H1 (cell line): Measurements from ENCODE around the gene SMAGP. TPM values are rescaled to one million over a fixed set of nuclear protein-coding genes. Genes with fewer than 3 reads are reported as not detected.

Experiments used
- CTCF ChIA-PET: fragments of 300-600 bp; sonication (Branson Sonifier 250); formaldehyde crosslinking; loops from one replicate; lab custom pipeline; 2021; ENCODE audit not compliant: partially characterized antibody; lab: Charles Lee
- POLR2A ChIA-PET: fragments of 300-600 bp; sonication (Branson Sonifier 250); formaldehyde crosslinking; loops from one replicate; lab custom pipeline; 2021; ENCODE audit warnings: inconsistent platforms; ENCODE audit not compliant: partially characterized antibody; lab: Charles Lee
- DNase-seq, 2 experiments: peaks; one replicate each; pipeline versions ENCODE4 v3.0.0 to v3.0.0-alpha.2; 2010 to 2022; ENCODE audit warnings: low spot score in 2 of 2, low read depth in 1 of 2, mixed read lengths in 1 of 2
- FAIRE-seq: peaks from 2 replicates; lab custom pipeline; 2011; peaks lifted over from hg19 to GRCh38; lab: Jason Lieb, UNC
- H2AFZ ChIP-seq: 2 replicates; pipeline ENCODE4 v1.8.1; 2012; ENCODE audit warnings: low read length, inconsistent platforms
- H2AK5ac ChIP-seq: 2 replicates; pipeline ENCODE4 v1.6.1; 2013; ENCODE audit warnings: low read depth, low read length
- H2BK120ac ChIP-seq: replicated peaks from 2 replicates; pipeline ENCODE3; 2013; ENCODE audit warnings: low read depth, low read length, inconsistent platforms
- H2BK12ac ChIP-seq: 2 replicates; pipeline ENCODE4 v1.6.1; 2013; ENCODE audit warnings: low read depth, low read length
- H2BK15ac ChIP-seq: 2 replicates; pipeline ENCODE4 v1.6.1; 2013; ENCODE audit warnings: low read length
- H2BK20ac ChIP-seq: 2 replicates; pipeline ENCODE4 v1.6.1; 2013; ENCODE audit warnings: low read length
- H2BK5ac ChIP-seq: 2 replicates; pipeline ENCODE4 v1.6.1; 2013; ENCODE audit warnings: low read depth, low read length
- H3K14ac ChIP-seq: 2 replicates; pipeline ENCODE4 v1.6.1; 2013; ENCODE audit warnings: inconsistent platforms; ENCODE audit not compliant: insufficient read length
- H3K18ac ChIP-seq: 2 replicates; pipeline ENCODE4 v1.6.1; 2013; ENCODE audit warnings: low read length; ENCODE audit errors: extremely low read depth
- H3K23ac ChIP-seq: 2 replicates; pipeline ENCODE4 v1.6.1; 2013; ENCODE audit warnings: inconsistent platforms; ENCODE audit not compliant: insufficient read length
- H3K23me2 ChIP-seq: 2 replicates; pipeline ENCODE4 v1.6.1; 2013; ENCODE audit warnings: low read depth, low read length
- H3K27ac ChIP-seq: 2 replicates; pipeline ENCODE4 v1.6.1; 2011; ENCODE audit warnings: low read depth, low read length, inconsistent platforms
- H3K27me3 ChIP-seq, 4 experiments: replicated peaks in 1 of 4; 1 replicate in 1 of 4; 2 replicates in 3 of 4; pipeline versions ENCODE4 v1.6.1 to v1.8.1; 2011 to 2013; ENCODE audit warnings: low read length in 3 of 4, mild to moderate bottlenecking in 3 of 4, inconsistent platforms in 2 of 4, mixed read lengths in 2 of 4, moderate library complexity in 1 of 4; ENCODE audit not compliant: control insufficient read depth in 3 of 4, insufficient read depth in 3 of 4; ENCODE audit errors: extremely low read depth in 1 of 4
- H3K36me3 ChIP-seq, 4 experiments: 2 replicates each; pipeline versions ENCODE4 v1.6.1 to v1.8.1; 2011 to 2013; ENCODE audit warnings: mild to moderate bottlenecking in 4 of 4, low read length in 3 of 4, moderate library complexity in 2 of 4, control low read depth in 1 of 4, inconsistent platforms in 1 of 4; ENCODE audit not compliant: insufficient read depth in 4 of 4, control insufficient read depth in 2 of 4
- H3K4ac ChIP-seq: replicated peaks from 2 replicates; pipeline ENCODE3; 2013; ENCODE audit warnings: low read length, low read depth, mixed read lengths, inconsistent platforms; ENCODE audit not compliant: insufficient read length
- H3K4me1 ChIP-seq, 4 experiments: replicated peaks in 1 of 4; 1 replicate in 1 of 4; 2 replicates in 3 of 4; pipeline versions ENCODE4 v1.6.1 to v1.8.1; 2011 to 2013; ENCODE audit warnings: low read length in 3 of 4, inconsistent platforms in 2 of 4, mixed read lengths in 1 of 4; ENCODE audit not compliant: insufficient read depth in 4 of 4, control insufficient read depth in 3 of 4
- H3K4me2 ChIP-seq, 2 experiments: 2 replicates each; pipeline versions ENCODE4 v1.6.1 to v1.8.1; 2011 to 2013; ENCODE audit warnings: low read depth in 2 of 2, low read length in 2 of 2, control low read depth in 1 of 2, inconsistent platforms in 1 of 2, mild to moderate bottlenecking in 1 of 2; ENCODE audit not compliant: insufficient read depth in 1 of 2
- H3K4me3 ChIP-seq, 4 experiments: fragments of 200-600, 300-600 bp in 1 of 4; sonication (generic), shearing (Covaris generic), sonication (Bioruptor Twin) in 1 of 4; 2 replicates each; pipeline versions ENCODE4 v1.5.1 to v1.8.1; 2011 to 2016; ENCODE audit warnings: low read length in 4 of 4, low read depth in 3 of 4, control low read depth in 2 of 4, inconsistent platforms in 2 of 4, mild to moderate bottlenecking in 2 of 4, mixed read lengths in 1 of 4, moderate library complexity in 1 of 4; ENCODE audit not compliant: insufficient read depth in 2 of 4; ENCODE audit errors: extremely low read depth in 1 of 4
- H3K56ac ChIP-seq: replicated peaks from 2 replicates; pipeline ENCODE3; 2013; ENCODE audit warnings: low read depth, mild to moderate bottlenecking, mixed read lengths, low read length, inconsistent platforms; ENCODE audit not compliant: insufficient read length
- H3K79me1 ChIP-seq: 2 replicates; pipeline ENCODE4 v1.6.1; 2013; ENCODE audit warnings: low read depth, low read length, control low read depth
- H3K79me2 ChIP-seq, 2 experiments: 2 replicates each; pipeline versions ENCODE4 v1.6.1 to v1.8.1; 2012 to 2013; ENCODE audit warnings: low read length in 2 of 2, mild to moderate bottlenecking in 2 of 2, inconsistent platforms in 1 of 2; ENCODE audit not compliant: insufficient read depth in 2 of 2, control insufficient read depth in 1 of 2
- H3K9ac ChIP-seq, 4 experiments: replicated peaks in 1 of 4; 1 replicate in 1 of 4; 2 replicates in 3 of 4; pipeline versions ENCODE4 v1.6.1 to v1.8.1; 2011 to 2013; ENCODE audit warnings: low read depth in 3 of 4, low read length in 3 of 4, control low read depth in 2 of 4, mild to moderate bottlenecking in 2 of 4, moderate library complexity in 2 of 4, inconsistent platforms in 1 of 4; ENCODE audit errors: extremely low read depth in 1 of 4
- H3K9me3 ChIP-seq, 2 experiments: 2 replicates each; pipeline versions ENCODE4 v1.6.1 to v1.8.1; 2012 to 2013; ENCODE audit warnings: mild to moderate bottlenecking in 2 of 2, moderate library complexity in 2 of 2, control low read depth in 1 of 2, inconsistent platforms in 1 of 2, low read depth in 1 of 2, low read length in 1 of 2, mixed read lengths in 1 of 2; ENCODE audit not compliant: insufficient read depth in 2 of 2
- H4K20me1 ChIP-seq, 2 experiments: replicated peaks in 1 of 2; 2 replicates each; pipeline versions ENCODE3 to v1.8.1; 2011 to 2013; ENCODE audit warnings: inconsistent platforms in 2 of 2, low read length in 2 of 2, mild to moderate bottlenecking in 1 of 2; ENCODE audit not compliant: insufficient read depth in 2 of 2, control insufficient read depth in 1 of 2
- H4K5ac ChIP-seq: 2 replicates; pipeline ENCODE4 v1.6.1; 2013; ENCODE audit warnings: low read length, low read depth, mixed read lengths, inconsistent platforms; ENCODE audit not compliant: insufficient read length
- H4K8ac ChIP-seq: 2 replicates; pipeline ENCODE4 v1.8.0; 2013; ENCODE audit warnings: mild to moderate bottlenecking, moderate library complexity, low read length, inconsistent platforms; ENCODE audit not compliant: insufficient read depth; ENCODE audit errors: extremely low read depth
- H4K91ac ChIP-seq: replicated peaks from 2 replicates; pipeline ENCODE3; 2013; ENCODE audit warnings: low read length, mixed read lengths, inconsistent platforms; ENCODE audit not compliant: insufficient read length
- BACH1 ChIP-seq: IDR thresholded peaks from 2 replicates; pipeline ENCODE4 v1.6.1; 2012; ENCODE audit warnings: low read length, improper control_type of control experiment
- CBX8 ChIP-seq: fragments of 300-800, 300-1000 bp; sonication (generic); IDR thresholded peaks from 2 replicates; pipeline ENCODE4 v1.7.1; 2016; ENCODE audit warnings: low read depth, low read length, borderline replicate concordance
- CHD1 ChIP-seq: IDR thresholded peaks from 2 replicates; pipeline ENCODE4 v1.6.1; 2012; ENCODE audit warnings: low read depth, low read length, improper control_type of control experiment
- EGR1 ChIP-seq: IDR thresholded peaks from 2 replicates; pipeline ENCODE4 v1.6.1; 2011; ENCODE audit warnings: low read depth, low read length, borderline replicate concordance
- JUN ChIP-seq: IDR thresholded peaks from 2 replicates; pipeline ENCODE4 v1.6.1; 2011; ENCODE audit warnings: low read depth, mild to moderate bottlenecking, improper control_type of control experiment, low read length
- JUND ChIP-seq: IDR thresholded peaks from 2 replicates; pipeline ENCODE4 v1.6.1; 2011; ENCODE audit warnings: mild to moderate bottlenecking, improper control_type of control experiment, low read length
- KDM1A ChIP-seq: fragments of 200-600, 300-600 bp; sonication (generic); IDR thresholded peaks from 2 replicates; pipeline ENCODE4 v1.7.1; 2016; ENCODE audit warnings: mild to moderate bottlenecking, low read length, borderline replicate concordance
- NRF1 ChIP-seq: IDR thresholded peaks from 2 replicates; pipeline ENCODE4 v1.6.1; 2011; ENCODE audit warnings: mild to moderate bottlenecking, low read depth, low read length, improper control_type of control experiment
- POLR2A ChIP-seq, 2 experiments: IDR thresholded peaks; 1 replicate in 1 of 2; 2 replicates in 1 of 2; pipeline ENCODE4 v1.6.1; 2011; ENCODE audit warnings: low read depth in 2 of 2, low read length in 2 of 2, mild to moderate bottlenecking in 2 of 2; ENCODE audit errors: control extremely low read depth in 1 of 2
- TAF1 ChIP-seq: IDR thresholded peaks from 2 replicates; pipeline ENCODE4 v1.6.1; 2011; ENCODE audit warnings: mild to moderate bottlenecking, low read depth, low read length
- WGBS, 2 experiments: shearing (Covaris generic) in 1 of 2; methylation state at CpG; one replicate each; pipeline versions ENCODE4 v1.1.6 to v1.1.7; 2013 to 2015; ENCODE audit warnings: low lambda C conversion rate in 2 of 2, mixed read lengths in 2 of 2, inconsistent platforms in 1 of 2, low coverage in 1 of 2, missing lambda C conversion rate in 1 of 2; ENCODE audit not compliant: insufficient replicate concordance in 2 of 2, insufficient coverage in 1 of 2, insufficient read length in 1 of 2; ENCODE audit errors: extremely low coverage in 1 of 2, missing lambda C conversion rate in 1 of 2; 5-methylcytosine and 5-hydroxymethylcytosine counted together
- polyA plus RNA-seq, 7 experiments: library from polyadenylated mRNA; depleted of rRNA in 3 of 7; stranded (reverse) in 5 of 7; unstranded in 2 of 7; fragments of >200 nt in 5 of 7; fragments of 200-250 nt in 2 of 7; gene quantifications; 1 replicate in 5 of 7; 2 replicates in 1 of 7; 4 replicates in 1 of 7; pipeline versions ENCODE4 v1.2.1 to v1.2.3, GENCODE V29; 2011 to 2013; ENCODE audit warnings: missing spikeins in 2 of 7, mixed read lengths in 2 of 7
- total RNA-seq: library from RNA; stranded (reverse); fragmentation: NEBNext Ultra II Directional; extraction: Animal tissue kit (Norgen Biotek cat#: 25700); gene quantifications from 2 replicates; pipeline ENCODE4 v1.2.1, GENCODE V29; 2021
- TF ChIP-seq, protein P1 (sequence below), 3 experiments: IDR thresholded peaks; 1 replicate in 2 of 3; 2 replicates in 1 of 3; pipeline versions ENCODE4 v1.5.1 to v1.6.1; 2011; ENCODE audit warnings: low read length in 3 of 3, mild to moderate bottlenecking in 3 of 3, inconsistent platforms in 2 of 3, low read depth in 1 of 3, moderate library complexity in 1 of 3; ENCODE audit not compliant: insufficient read depth in 1 of 3; ENCODE audit errors: control extremely low read depth in 1 of 3

Gene SMAGP
- total and polyA plus RNA-seq, 2 of the 8 experiments (the other 6 are each of a cell fraction or from before 2014, with no cell fraction given), result 9.4 to 12.7 TPM

DNA sequence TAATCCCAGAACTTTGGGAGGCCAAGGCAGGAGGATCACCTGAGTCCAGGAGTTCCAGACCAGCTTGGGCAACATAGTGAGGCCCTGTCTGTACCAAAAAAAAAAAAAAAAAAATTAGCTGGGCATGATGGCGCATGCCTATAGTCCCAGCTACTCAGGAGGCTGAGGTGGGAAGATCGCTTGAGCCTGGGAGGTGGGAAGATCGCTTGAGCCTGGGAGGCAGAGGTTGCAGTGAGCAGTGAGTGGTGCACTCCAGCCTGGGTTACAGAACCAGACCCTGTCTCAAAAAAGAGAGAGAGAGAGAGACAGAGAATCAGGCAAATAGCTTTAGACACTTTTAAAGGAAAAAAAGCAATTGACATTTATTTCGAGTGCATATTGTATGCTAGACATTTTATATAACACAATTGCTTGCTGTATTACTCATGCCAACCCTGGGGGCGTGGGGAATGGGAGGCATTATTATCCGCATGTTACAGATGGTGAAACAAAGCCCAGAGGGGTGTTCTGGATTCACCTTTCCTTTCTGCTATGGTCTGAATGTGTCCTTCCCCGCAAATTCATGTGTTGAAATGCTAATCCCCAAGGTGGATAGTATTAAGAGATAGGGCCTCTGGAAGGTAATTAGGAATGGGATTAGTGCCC, 62.1 kb downstream of the SMAGP start:
- H2AK5ac ChIP-seq, result no peak overlapping the region
- H2BK15ac ChIP-seq, result no peak overlapping the region
- H3K4me1 ChIP-seq, result no peaks in the 10 kb centered on the region
- no peak overlapping the region for H4K91ac ChIP-seq
- H3K4me2 ChIP-seq, result no peak overlapping the region
- H3K18ac ChIP-seq, result no peak overlapping the region
- no peaks in the 10 kb centered on the region for H4K20me1 ChIP-seq
- H3K56ac ChIP-seq, result no peak overlapping the region
- no peak overlapping the region for H3K27ac ChIP-seq
- H2BK120ac ChIP-seq, result no peak overlapping the region
- H2AFZ ChIP-seq, result no peak overlapping the region
- no peak overlapping the region for H3K4ac ChIP-seq
- H2BK20ac ChIP-seq, result no peak overlapping the region
- H4K5ac ChIP-seq, result no peak overlapping the region
- 94% methylated on average over 6 of the region's 7 CpGs; no CpG with 5 or more reads in 1 of the 2 experiments for WGBS, 2 experiments
- no peak overlapping the region for H2BK12ac ChIP-seq
- no peak overlapping the region for H3K4me3 ChIP-seq
- CTCF ChIA-PET, result interaction anchor here (0.6 to 1.3 kb wide), 3 partner anchors 9 to 67 kb away, joined by 3 read pairs; no protein-coding TSS in a partner anchor
- no peak for FAIRE-seq
- no peaks in the 10 kb centered on the region; a peak in 1 of 7 replicates for H3K27me3 ChIP-seq
- no peak overlapping the region for H3K9ac ChIP-seq
- H3K23me2 ChIP-seq, result no peaks in the 10 kb centered on the region
- H3K23ac ChIP-seq, result no peak overlapping the region
- no peaks in the 10 kb centered on the region for H3K36me3 ChIP-seq
- POLR2A ChIA-PET, result interaction anchor here (1.0 kb wide), 1 partner anchor 24 kb away, joined by 4 read pairs; no protein-coding TSS in a partner anchor
- no peaks in the 10 kb centered on the region for H3K79me2 ChIP-seq
- no peaks in the 10 kb centered on the region for H3K9me3 ChIP-seq
- no peaks in the 10 kb centered on the region for H3K79me1 ChIP-seq
- DNase-seq, result no peak
- no peak overlapping the region for H4K8ac ChIP-seq
- H3K14ac ChIP-seq, result no peak overlapping the region
- H2BK5ac ChIP-seq, result no peak overlapping the region
- TF ChIP-seq, protein P1, sequence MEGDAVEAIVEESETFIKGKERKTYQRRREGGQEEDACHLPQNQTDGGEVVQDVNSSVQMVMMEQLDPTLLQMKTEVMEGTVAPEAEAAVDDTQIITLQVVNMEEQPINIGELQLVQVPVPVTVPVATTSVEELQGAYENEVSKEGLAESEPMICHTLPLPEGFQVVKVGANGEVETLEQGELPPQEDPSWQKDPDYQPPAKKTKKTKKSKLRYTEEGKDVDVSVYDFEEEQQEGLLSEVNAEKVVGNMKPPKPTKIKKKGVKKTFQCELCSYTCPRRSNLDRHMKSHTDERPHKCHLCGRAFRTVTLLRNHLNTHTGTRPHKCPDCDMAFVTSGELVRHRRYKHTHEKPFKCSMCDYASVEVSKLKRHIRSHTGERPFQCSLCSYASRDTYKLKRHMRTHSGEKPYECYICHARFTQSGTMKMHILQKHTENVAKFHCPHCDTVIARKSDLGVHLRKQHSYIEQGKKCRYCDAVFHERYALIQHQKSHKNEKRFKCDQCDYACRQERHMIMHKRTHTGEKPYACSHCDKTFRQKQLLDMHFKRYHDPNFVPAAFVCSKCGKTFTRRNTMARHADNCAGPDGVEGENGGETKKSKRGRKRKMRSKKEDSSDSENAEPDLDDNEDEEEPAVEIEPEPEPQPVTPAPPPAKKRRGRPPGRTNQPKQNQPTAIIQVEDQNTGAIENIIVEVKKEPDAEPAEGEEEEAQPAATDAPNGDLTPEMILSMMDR (IDR thresholded peaks at IDR 0.05; ENCODE audit: control extremely low read depth in 1 of 3, insufficient read depth in 1 of 3, low read depth in 1 of 3, low read length in 3 of 3), result no peak
- no peak for TF ChIP-seq KDM1A
- no peak for TF ChIP-seq POLR2A (IDR thresholded peaks at IDR 0.05; ENCODE audit: control extremely low read depth in 1 of 2, low read depth in 2 of 2, low read length in 2 of 2)
- TF ChIP-seq JUND, result no peak
- TF ChIP-seq CBX8, result no peak
- no peak for TF ChIP-seq TAF1
- no peak for TF ChIP-seq NRF1
- TF ChIP-seq BACH1, result no peak
- TF ChIP-seq JUN, result no peak
- no peak for TF ChIP-seq EGR1
- no peak for TF ChIP-seq CHD1
